OCI-LY7 (cell line): ENCODE measurements around the gene CFAP300. TPM values are rescaled to one million over a fixed set of nuclear protein-coding genes. Genes with fewer than 3 reads are reported as not detected.

Experiments
- BruUV-seq: library from RNA; stranded (reverse); fragments of 400-500 nt; replicated peaks from 2 replicates; lab custom pipeline; 2021; lab: Mats Ljungman, UMichigan
- CTCF ChIA-PET: fragments of 300-600 bp; sonication (Branson Sonifier 250); formaldehyde crosslinking; loops from one replicate; lab custom pipeline; 2022; ENCODE audit warnings: antibody characterized with exemption; ENCODE audit not compliant: unreplicated experiment; lab: Charles Lee
- POLR2A ChIA-PET: fragments of 300-600 bp; sonication (Branson Sonifier 250); formaldehyde crosslinking; loops from one replicate; lab custom pipeline; 2022; ENCODE audit warnings: antibody characterized with exemption; lab: Charles Lee
- DNase-seq: peaks from one replicate; pipeline ENCODE4 v3.0.0-alpha.2; 2015; ENCODE audit warnings: low spot score
- H2AFZ ChIP-seq: fragments of 200-600 bp; sonication (generic), shearing (Covaris generic); 2 replicates; pipeline ENCODE4 v1.6.1; 2014; ENCODE audit warnings: mild to moderate bottlenecking, antibody characterized with exemption, low read length, moderate library complexity
- H3K27ac ChIP-seq: fragments of 200-600 bp; sonication (generic); 2 replicates; pipeline ENCODE4 v1.5.1; 2014; ENCODE audit warnings: mixed run types, low read depth, mild to moderate bottlenecking, moderate library complexity, low read length, inconsistent platforms; ENCODE audit not compliant: poor library complexity, severe bottlenecking
- H3K36me3 ChIP-seq: fragments of 200-600 bp; sonication (generic); 2 replicates; pipeline ENCODE4 v1.6.1; 2014; ENCODE audit warnings: mild to moderate bottlenecking, antibody characterized with exemption, low read length, moderate library complexity, mixed read lengths; ENCODE audit not compliant: insufficient read depth
- H3K4me1 ChIP-seq: fragments of 200-600 bp; sonication (generic); 2 replicates; pipeline ENCODE4 v1.5.1; 2014; ENCODE audit warnings: mild to moderate bottlenecking, low read length; ENCODE audit not compliant: insufficient read depth, poor library complexity, severe bottlenecking
- H3K4me2 ChIP-seq: fragments of 200-600 bp; sonication (generic); 2 replicates; pipeline ENCODE4 v1.6.1; 2014; ENCODE audit warnings: mild to moderate bottlenecking, low read length
- H3K4me3 ChIP-seq: fragments of 200-600 bp; sonication (generic); 2 replicates; pipeline ENCODE4 v1.5.1; 2014; ENCODE audit warnings: mild to moderate bottlenecking, low read depth, low read length; ENCODE audit not compliant: poor library complexity, severe bottlenecking
- H3K79me2 ChIP-seq: fragments of 200-600 bp; sonication (generic); 2 replicates; pipeline ENCODE4 v1.6.1; 2016; ENCODE audit warnings: low read depth, mild to moderate bottlenecking, low read length, moderate library complexity, mixed read lengths; ENCODE audit not compliant: insufficient read depth
- H3K9me2 ChIP-seq: fragments of 200-600 bp; sonication (generic); 2 replicates; pipeline ENCODE4 v1.6.1; 2016; ENCODE audit warnings: mild to moderate bottlenecking, low read length, mixed read lengths; ENCODE audit not compliant: insufficient read depth
- H3K9me3 ChIP-seq: fragments of 200-600 bp; sonication (generic); 2 replicates; pipeline ENCODE4 v1.6.1; 2014; ENCODE audit warnings: mild to moderate bottlenecking, mixed run types, low read length, mixed read lengths
- H4K20me1 ChIP-seq: fragments of 200-600 bp; sonication (generic); 2 replicates; pipeline ENCODE4 v1.6.1; 2014; ENCODE audit warnings: mild to moderate bottlenecking, antibody characterized with exemption, low read length, moderate library complexity, mixed read lengths; ENCODE audit not compliant: insufficient read depth
- EZH2phosphoT487 ChIP-seq: fragments of 200-600 bp; sonication (generic); IDR thresholded peaks from 2 replicates; pipeline ENCODE4 v1.6.1; 2018; ENCODE audit warnings: low read depth, borderline replicate concordance, mild to moderate bottlenecking, mixed run types, antibody characterized with exemption, low read length, moderate library complexity, mixed read lengths
- intact Hi-C: fragments of 100-400 bp; cut with micrococcal nuclease; formaldehyde crosslinking; loops from one replicate; pipeline ENCODE4 v1.10.0; 2022; ENCODE audit not compliant: unreplicated experiment
- total RNA-seq, 2 experiments: library from RNA; depleted of rRNA in 1 of 2; stranded (reverse); fragments of >200 nt in 1 of 2; shearing (Covaris generic) in 1 of 2; gene quantifications; 2 replicates each; pipeline ENCODE4 v1.2.3, GENCODE V29; 2014 to 2022
- TF ChIP-seq, protein P1 (sequence below): fragments of 200-600 bp; sonication (generic); conservative IDR thresholded peaks from 2 replicates; pipeline ENCODE4 v1.5.1; 2014; ENCODE audit warnings: mild to moderate bottlenecking, antibody characterized with exemption, low read length, moderate library complexity, mixed read lengths

CFAP300 gene
- total RNA-seq, 2 experiments from 2014 or later = not detected

DNA sequence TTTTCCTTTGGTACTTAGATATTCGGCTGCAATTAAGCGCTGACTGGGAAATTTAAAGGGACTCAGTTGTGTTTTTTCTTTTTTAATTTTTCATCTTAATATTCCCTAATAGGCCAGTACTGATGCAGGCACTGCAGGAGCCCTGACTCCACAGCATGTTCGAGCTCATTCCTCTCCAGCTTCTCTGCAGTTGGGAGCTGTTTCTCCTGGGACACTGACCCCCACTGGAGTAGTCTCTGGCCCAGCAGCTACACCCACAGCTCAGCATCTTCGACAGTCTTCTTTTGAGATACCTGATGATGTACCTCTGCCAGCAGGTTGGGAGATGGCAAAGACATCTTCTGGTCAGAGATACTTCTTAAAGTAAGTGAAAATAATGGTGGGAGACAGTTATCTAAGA lies 66.8 kb downstream of the CFAP300 start:
- no TSS peak for BruUV-seq
- ChIA-PET POLR2A (no interaction called here), CTCF (no interaction called here)
- Histone ChIP-seq H3K79me2 (no peaks in the 10 kb centered on the region), H3K36me3 (no peaks in the 10 kb centered on the region), H3K9me2 (no peaks in the 10 kb centered on the region), H2AFZ (no peak overlapping the region), H3K27ac (no peak overlapping the region), H3K4me2 (no peak overlapping the region), H3K4me3 (no peak overlapping the region), H3K9me3 (no peaks in the 10 kb centered on the region), H3K4me1 (no peaks in the 10 kb centered on the region), H4K20me1 (no peaks in the 10 kb centered on the region)
- no peak for DNase-seq
- TF ChIP-seq, protein P1, sequence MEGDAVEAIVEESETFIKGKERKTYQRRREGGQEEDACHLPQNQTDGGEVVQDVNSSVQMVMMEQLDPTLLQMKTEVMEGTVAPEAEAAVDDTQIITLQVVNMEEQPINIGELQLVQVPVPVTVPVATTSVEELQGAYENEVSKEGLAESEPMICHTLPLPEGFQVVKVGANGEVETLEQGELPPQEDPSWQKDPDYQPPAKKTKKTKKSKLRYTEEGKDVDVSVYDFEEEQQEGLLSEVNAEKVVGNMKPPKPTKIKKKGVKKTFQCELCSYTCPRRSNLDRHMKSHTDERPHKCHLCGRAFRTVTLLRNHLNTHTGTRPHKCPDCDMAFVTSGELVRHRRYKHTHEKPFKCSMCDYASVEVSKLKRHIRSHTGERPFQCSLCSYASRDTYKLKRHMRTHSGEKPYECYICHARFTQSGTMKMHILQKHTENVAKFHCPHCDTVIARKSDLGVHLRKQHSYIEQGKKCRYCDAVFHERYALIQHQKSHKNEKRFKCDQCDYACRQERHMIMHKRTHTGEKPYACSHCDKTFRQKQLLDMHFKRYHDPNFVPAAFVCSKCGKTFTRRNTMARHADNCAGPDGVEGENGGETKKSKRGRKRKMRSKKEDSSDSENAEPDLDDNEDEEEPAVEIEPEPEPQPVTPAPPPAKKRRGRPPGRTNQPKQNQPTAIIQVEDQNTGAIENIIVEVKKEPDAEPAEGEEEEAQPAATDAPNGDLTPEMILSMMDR = no peak
- no peak for TF ChIP-seq EZH2phosphoT487
- intact Hi-C loops = no loop called here

DNA sequence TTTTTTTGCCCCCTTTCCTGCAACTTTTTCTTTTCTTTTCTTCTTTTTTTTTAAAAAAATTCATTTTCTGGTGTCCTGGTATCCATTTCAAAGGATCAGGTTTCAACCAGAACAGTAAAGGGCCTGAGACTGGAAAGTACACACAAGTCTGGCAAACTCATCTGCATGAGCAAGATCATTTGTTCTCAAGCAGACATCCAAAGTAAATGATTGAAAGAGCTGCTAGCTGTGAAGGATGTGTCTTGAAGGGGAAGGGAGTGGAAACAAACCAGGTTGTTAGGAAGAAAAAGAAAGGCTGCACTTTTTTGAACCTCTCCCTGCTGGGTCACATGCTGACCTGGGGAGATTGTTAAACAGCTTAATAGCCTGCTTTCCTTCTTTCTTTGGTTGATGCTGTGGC lies 68.3 kb downstream of the CFAP300 start:
- intact Hi-C loops = no loop called here
- BruUV-seq = no TSS peak
- Histone ChIP-seq H3K4me1 (no peaks in the 10 kb centered on the region), H3K4me3 (no peak overlapping the region), H3K9me2 (no peaks in the 10 kb centered on the region), H4K20me1 (no peaks in the 10 kb centered on the region), H3K4me2 (no peak overlapping the region), H2AFZ (no peak overlapping the region), H3K79me2 (no peaks in the 10 kb centered on the region), H3K9me3 (no peaks in the 10 kb centered on the region), H3K36me3 (no peaks in the 10 kb centered on the region), H3K27ac (no peak overlapping the region)
- ChIA-PET POLR2A (interaction anchor here (1.3 kb wide), 1 partner anchor 153 kb away, joined by 3 read pairs; no protein-coding TSS in a partner anchor), CTCF (no interaction called here)
- no peak for TF ChIP-seq EZH2phosphoT487
- TF ChIP-seq, protein P1 = no peak
- no peak for DNase-seq

DNA sequence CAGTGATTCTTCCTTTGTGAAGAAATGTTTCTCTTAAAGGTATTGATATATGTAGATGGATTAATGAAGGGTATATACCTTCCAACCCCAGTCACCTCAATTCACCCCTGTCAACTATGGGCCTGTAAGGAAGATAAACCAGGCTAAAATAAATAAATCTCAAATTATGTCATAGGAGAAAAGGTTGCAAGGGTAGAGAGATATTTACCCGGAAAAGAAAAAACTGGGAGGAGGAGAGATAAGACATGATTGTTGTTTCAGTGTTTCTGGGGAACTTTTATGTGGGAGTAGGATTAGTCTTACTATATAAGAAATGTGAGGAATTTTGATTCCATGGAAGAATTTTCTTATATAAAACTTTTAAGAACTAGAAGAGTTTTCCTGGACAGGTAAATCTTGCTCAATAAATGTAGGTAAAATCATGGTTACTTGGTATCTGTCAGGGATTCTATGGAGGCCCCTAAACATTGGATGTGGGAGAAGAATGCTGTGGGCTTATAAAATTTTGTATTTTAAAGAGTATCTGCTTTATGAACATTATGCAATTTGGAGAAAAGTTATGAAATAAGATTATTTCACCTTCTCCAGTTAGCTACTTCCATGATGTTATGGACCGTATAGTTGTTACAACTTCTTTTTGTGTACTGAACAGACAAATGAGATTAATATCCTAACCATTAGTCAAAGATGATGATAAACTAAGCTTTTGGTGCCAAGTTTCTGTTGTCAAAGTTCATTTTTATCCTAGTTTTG lies 69.4 kb downstream of the CFAP300 start:
- Histone ChIP-seq H3K36me3 (no peaks in the 10 kb centered on the region), H2AFZ (no peak overlapping the region), H3K27ac (no peak overlapping the region), H3K9me2 (no peaks in the 10 kb centered on the region), H3K4me1 (no peaks in the 10 kb centered on the region), H4K20me1 (no peaks in the 10 kb centered on the region), H3K4me3 (no peak overlapping the region), H3K79me2 (no peaks in the 10 kb centered on the region), H3K9me3 (no peaks in the 10 kb centered on the region), H3K4me2 (no peak overlapping the region)
- TF ChIP-seq EZH2phosphoT487 = no peak
- TF ChIP-seq, protein P1 = no peak
- ChIA-PET POLR2A (no interaction called here), CTCF (no interaction called here)
- BruUV-seq = no TSS peak
- no peak for DNase-seq
- intact Hi-C loops = no loop called here
